Eye (tissue), 1 donor: ENCODE data around the gene DHRS7B.

Experiments
- DNase-seq: peaks from one replicate; pipeline ENCODE4 v3.0.0-alpha.2; 2015

The DHRS7B gene

DNA sequence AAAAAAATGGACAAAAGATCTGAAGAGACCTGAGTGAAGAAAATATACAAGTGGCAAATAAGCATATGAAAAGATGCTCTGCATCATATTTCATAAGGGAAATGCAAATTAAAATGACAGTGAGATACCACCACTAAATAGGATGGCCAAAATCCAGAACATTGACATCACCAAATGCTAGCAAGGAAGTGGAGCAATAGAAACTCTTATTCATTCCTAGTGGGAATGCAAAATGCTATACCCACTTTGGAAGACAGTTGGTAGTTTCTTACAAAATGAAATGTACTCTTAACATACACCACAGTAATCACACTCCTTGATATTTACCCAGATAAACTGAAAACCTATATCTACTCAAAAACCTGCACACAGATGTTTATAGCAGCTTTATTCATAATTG is 33.6 kb downstream of the DHRS7B start:
- no peak for DNase-seq

DNA sequence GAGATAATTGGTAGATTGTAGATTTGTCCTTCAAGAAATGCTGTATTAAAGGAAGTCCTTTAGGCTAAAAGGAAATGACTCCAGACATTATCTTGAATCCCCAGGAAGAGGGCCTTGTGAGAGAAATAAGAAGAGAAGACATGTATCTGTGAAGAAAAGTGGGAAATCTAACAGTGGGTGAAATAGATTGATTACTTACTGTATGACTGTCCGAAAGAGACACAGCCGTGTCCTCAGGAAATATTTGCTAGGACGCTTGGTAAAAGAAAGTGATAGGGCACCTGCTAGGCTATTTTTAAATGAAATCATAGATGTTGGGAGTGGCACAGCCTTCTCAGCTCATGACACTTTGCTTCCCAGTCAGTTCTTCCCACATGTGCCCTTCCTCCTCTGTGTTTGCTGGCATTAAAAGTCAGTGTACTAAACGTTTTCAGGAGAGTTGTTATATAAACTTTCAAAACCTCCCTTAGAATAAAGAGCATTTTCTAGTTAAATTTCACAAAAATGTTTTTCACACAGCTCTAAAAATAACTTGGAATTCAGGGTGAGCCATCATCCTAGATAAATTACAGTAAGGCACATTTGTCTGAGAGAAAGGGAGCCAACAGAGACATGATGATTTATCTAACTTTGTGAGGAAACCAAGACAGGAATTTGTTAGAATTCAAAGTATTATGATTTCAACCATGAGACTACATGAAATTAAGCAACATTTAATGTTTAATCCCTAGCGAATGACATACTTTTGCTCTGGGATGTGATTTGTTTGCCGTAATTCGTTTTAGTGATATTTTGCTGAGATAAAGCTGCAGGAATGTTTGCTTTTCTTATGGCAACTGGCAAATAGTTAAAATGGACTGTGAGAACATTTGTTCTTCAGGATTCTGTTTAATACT is 35.0 kb downstream of the DHRS7B start:
- no peak for DNase-seq

DNA sequence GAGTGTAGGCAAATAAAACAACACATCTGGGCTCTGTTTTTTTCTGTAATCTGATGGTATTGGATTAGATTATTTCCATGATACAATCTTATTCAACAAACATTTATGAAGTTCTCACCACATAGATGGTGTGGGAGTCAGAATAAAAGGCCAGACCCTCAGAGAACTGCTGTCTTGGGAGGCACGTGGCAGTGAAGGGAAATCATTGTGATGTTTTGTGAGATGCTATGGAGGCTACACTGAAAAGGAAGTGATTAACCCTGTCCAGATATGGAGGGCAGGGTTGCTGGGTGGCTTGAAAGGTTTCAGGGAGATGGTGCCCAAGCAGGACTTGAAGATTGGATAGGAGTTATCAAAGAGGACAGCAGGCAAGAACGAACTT is 35.6 kb downstream of the DHRS7B start:
- no peak for DNase-seq

DNA sequence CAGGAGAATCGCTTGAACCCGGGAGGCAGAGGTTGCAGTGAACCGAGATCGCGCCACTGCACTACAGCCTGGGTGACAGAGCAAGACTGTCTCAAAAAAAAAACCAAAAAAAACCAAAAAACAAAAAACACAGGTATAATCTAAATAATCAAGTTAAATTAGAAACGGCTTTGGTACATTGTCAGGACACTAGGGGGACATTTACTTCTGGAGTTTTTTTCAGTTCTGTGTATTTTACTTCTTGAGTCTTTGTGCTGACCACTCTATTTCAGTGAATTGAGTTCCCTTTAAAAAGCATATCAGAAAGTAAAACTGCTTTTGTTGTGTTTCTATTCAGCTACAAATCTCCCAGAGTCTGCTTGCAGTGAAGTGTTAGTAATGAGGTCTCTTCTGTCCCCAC is 36.3 kb downstream of the DHRS7B start:
- DNase-seq: no peak

DNA sequence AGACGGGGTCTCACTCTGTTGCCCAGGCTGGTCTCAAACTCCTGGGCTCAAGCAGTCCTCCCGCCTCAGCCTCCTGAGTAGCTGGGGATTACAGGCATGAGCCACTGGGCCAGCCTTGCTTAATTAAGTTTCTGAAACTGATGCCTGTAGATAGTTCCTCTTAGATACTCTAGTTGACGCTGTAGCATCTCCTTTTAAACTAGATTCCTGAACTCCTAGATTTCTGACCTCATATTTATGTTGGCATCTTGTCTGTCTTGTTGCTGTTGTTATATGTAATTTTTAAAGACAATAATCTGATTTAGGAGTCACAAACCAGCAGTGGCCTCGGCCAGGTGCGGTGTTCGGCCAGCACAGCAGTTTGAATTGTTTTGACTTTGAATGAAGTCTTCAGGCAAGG is 37.5 kb downstream of the DHRS7B start:
- no peak for DNase-seq

DNA sequence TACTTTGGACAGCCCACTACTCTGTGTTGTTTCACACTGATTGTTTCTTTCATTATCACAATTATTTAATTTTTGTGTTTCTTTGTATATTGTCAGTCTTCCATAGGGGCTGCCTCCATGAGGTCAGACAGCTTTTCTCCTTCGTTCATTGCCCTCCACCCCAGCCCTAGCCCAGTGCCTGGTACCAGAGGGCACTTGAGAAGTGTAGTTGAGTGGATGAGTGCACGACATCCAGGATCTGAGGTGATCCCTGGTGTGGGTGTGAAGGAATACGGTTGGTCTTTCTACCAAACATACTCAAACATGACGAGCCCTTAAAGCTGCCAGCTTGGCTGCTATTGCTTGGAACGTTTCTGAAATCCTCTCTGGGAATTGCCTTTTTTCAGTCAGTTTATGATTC is 37.9 kb downstream of the DHRS7B start:
- no peak for DNase-seq

DNA sequence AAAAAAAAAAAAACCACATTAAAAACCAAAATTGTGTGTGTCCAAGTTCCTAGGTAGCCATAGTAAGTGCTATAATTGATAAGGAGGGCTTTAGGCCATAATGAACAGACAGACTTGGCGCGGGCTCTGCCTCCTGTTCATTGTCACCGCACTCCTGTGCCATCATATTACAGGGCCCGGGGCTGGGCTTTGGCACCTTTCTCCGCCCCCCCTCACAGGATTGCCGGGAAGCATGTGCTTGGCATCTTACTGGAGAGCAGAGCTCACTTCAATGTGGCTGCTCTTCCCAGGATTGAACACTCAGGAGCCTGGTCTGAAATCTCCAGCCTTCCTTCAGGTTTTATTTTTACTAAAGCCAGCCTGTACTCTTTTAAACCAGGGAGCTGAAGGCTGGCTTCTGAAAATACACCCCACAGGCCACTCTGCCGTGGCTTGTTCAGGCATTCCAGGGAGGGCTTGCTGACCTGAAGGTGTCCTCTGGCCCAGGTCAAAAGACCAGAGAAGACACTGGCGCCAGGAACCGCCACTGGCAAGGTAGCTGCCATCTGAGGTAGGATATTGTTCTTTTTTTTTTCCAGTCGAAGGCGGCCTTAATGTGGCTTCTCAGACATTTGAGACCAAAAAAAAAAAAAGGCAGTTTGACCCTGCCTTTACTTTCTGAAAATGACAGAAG is 39.3 kb downstream of the DHRS7B start:
- no peak for DNase-seq

DNA sequence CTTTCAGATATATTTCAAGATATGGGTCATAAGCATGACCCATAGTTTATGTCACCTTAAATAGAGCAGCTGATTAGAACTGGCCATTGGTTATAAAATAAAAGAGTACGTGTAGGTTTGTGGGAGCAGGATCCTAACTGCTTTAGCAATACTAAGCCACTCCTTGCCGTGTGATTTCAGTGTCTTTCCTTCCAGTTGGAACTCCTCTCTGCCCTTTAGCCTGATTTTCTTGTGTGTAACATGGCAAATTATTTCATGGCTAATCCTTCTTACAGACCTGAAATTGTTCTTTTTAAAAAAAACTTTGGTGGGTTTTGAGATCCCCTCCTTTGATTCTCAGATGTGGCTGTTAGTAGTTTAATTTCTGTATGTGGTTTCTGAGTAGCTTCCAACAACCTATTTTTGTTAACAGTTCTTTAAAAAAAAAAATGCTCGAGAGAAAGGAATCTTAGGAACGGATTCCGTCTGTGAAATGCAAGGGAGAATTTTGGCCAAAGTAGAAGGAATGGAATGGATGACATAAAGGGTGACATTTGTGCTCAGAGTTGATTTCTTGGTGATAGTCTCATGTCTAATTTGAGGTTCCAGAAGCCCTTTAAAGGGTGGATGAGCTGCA is 39.9 kb downstream of the DHRS7B start:
- DNase-seq: no peak

DNA sequence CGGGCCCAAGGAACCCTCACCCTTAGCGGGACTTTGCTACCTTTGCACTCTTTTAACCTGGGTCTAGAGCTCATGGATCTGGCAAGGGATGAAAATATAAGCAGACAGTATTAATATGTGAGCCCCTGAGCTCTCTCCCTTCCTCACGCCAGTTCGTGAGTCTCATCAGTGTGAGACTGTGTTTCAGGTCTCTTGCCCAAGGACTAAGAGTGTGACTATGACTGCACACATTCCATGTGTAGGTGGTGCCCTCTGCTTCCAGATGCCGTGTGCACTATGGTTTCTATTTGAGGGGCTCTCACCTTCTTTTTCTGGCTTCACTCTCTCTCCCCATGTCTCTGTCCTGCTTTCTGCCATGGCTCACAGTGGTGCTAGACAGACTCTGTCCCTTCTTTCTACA is 40.5 kb downstream of the DHRS7B start:
- DNase-seq: no peak

DNA sequence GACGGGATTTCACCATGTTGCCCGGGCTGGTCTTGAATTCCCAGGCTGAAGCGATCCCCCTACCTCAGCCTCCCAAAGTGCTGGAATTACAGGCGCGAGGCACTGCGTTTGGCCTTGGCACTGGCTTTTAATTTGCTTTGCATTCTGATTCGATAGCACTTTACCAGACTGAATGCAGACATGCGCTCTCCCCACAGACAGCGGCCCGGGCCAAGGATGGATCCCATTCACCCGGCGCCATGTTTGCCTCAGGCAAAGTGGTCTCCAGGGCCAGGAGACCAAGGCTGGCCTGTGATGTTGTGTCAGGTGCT is 41.7 kb downstream of the DHRS7B start:
- no peak for DNase-seq

DNA sequence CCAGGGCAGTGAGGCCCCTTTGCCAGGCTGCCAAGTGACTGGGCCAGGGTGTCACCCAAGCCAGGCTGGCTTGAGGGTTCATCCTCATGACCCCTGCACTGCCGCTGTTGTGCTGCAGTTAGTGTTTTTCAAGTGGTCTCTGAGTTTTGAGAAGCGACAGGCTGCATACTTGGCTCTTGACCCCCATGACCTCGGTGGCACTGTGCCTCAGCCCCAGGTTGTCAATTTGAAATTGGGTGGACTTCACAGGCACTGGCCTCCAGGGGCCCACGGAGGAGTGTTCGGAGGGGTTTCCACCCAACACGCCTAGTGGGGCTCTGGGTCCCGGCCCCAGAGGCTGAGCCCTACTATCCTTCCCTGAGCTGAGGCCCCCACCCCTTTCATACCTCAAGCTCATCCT is 42.7 kb downstream of the DHRS7B start:
- DNase-seq: no peak

DNA sequence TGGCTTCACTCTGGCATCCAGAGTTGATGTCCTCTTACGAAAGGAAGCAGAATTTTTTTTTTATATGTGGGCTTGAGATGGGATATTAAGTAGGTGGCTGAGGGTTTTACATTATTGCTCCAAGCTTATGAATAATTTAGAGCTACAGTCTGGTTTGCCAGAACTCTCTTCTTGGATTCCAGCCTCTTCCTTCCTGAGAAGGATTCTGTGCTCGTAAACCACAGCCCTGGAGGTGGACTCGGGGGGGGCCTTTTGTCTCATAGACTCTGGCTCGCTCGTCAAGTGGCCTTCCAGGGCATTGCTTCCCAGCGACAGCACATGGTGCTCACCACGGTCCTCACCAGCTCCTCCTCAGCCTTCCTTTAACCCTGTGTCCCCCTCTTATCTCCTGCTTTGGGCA is 44.0 kb downstream of the DHRS7B start:
- DNase-seq: no peak

DNA sequence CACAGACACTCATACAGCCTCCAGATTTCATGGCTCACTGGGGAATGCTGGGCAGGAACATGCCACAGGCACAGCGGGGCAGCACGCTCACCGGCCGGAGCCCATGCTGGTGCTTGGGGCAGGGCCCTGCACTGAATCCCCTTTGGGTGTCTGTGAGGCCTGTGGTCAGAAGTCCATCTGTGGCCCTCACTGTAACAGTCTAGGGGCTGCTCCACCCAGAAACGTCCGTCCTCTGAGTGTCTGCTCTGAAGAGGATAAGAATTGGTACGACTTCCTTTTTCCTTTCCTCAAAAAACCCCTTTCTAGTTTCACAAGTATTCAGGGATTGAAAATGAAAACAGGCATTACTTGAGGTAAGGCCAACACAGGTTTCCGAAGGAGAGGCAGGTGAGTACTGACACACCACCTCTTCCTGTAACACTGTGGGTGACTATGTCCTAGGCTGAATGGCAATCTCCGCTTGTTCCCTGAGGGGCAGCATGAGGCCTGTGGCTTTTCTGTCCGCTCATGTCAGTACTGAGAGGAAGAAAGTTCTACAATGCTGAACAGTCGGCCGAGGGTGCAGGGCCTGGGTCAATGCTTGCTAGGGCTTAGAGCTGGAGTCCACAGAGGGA is 44.7 kb downstream of the DHRS7B start:
- no peak for DNase-seq

DNA sequence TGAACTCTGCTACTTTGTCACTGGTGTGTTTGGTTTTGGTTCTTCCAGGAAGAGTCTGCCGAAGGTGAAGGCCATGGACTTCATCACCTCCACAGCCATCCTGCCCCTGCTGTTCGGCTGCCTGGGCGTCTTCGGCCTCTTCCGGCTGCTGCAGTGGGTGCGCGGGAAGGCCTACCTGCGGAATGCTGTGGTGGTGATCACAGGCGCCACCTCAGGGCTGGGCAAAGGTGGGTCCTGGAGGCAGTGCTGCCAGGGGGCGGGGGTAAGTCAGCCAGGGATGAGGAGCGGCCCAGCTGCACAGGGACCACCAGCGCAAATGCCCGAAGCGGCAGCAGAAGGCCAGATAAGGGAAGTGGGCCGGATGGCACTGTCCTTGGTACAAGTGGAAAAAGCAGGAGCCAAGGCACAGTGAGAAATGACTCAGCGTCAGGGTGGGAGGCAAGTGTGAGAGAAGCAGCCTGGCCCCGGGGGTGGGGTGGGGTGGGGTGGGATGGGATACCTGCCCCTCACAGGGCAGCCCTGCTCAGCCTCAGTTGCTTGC is 45.3 kb downstream of the DHRS7B start:
- no peak for DNase-seq

DNA sequence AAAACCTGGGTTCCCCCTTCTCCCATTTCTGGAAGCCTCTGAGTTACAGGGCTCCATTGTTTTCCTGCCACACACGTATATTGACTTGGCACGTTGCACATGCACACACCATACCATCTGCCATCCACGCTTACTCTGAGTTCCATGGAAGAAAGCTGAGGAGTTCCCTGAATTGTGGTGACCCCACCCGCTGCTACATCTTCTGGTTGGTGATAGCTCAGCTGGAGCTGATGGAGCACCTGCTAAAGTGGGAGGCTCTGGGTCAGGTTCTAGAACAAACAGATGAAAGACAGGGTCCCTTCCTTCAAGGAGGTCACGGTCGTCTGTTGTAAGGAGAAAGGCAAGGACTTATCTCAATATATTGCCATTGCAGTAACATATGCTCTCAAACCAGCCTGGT is 46.1 kb downstream of the DHRS7B start:
- no peak for DNase-seq

DNA sequence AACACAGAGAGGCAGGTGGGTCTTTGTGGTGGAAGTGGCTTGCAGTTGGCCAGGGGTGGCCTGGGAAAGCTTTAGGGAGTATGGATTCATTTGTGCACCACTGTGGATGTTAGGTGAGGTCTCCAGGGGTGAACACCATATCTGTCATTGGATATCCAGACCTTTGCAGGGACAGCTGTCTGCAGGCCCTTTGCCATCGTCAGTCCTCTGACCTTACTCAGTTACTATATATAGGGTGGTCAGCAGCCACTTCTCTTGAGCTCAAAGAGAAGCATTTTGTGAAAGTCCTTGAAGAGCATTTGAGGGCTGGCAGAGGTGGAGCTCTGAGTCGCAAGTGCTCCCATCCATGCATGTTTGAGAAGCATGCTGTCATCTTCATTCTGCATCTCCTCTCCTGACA is 46.8 kb downstream of the DHRS7B start:
- no peak for DNase-seq

DNA sequence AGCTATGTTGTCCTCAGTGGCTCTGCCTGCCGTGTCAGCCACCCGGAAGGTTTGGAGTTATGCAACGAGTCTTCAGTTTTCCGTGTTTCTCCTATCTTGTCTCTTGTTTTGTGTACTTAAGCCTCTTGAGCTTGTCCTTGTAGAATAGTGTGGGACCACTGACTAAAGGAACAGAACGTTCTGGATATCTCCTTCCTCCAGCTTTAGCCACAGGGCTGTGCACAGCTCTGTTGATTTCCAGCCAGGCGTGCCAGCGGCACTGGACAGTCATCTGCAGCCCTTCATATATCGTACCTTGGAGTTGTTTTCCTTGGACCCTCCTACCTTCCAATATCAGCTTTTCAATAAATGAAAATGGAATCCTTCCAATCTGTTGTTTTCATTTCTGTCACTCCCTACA is 47.4 kb downstream of the DHRS7B start:
- no peak for DNase-seq

DNA sequence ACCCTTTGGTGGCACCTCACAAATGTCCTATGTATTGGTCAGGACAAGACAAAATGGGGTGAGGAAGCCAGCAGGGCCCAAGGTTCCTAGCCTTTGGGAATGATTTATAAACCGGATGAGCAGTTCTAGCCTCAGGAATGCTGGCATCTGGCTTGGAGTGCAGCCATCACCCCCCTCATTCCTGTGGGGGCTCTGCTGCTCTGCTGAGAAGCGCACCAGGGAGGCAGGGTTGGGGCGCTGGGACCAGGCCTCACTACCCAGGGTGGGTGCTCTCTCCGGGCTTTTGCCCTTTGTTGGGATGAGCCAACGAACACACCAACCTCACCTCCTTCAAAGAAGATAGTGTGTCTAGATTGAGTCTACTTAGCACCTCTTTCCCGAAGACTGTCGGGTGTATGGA is 47.9 kb downstream of the DHRS7B start:
- DNase-seq: no peak

DNA sequence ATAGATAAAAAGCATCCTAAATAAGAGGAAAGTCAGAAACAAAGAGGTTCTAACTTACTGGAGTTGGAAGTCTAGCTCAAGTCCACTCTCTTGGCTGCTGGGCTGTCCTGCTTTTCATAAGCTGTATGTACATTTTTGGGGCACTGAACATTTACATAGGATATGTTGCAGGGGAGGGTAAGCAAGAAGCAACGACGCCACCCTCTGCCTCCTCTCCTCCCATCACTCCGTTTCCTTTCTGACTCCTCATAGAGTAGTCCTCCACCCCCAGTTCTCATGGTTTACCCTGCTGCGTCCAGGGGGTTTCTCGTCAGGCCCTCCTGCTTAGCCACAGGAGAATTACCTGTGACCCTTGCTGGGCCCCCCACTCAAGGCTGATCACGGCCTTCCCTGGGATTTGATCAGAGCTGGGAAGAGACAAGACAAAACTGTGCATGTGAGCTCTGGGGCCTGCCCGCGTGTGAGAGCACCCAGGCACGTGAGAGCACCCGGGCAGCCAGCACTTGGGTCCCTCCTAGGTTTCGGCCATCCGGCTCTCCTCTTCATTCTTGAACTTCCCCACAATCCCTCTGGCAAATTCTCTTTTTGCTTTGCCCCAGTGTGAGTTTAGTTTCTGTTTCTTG is 50.1 kb downstream of the DHRS7B start:
- DNase-seq: no peak

DNA sequence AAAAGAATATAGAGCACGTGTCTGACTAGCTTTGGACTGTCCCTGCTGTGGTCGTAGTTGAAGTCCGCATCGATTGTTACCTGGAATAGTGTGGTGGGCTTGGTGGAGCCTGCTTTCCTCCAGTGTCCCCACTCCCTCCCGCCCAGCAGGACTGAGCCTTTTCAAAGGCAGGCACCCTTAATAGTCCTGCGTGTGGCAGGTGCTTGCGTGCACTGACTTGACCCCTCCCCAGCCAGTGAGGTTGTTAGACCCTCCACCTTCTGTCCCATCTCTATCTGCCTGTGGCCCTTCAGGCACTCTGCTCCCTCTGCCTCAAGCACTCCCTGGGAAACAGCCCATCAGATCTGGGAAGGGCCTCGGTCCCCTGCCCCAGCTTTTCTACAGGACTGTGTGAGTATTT is 50.6 kb downstream of the DHRS7B start:
- DNase-seq: no peak

DNA sequence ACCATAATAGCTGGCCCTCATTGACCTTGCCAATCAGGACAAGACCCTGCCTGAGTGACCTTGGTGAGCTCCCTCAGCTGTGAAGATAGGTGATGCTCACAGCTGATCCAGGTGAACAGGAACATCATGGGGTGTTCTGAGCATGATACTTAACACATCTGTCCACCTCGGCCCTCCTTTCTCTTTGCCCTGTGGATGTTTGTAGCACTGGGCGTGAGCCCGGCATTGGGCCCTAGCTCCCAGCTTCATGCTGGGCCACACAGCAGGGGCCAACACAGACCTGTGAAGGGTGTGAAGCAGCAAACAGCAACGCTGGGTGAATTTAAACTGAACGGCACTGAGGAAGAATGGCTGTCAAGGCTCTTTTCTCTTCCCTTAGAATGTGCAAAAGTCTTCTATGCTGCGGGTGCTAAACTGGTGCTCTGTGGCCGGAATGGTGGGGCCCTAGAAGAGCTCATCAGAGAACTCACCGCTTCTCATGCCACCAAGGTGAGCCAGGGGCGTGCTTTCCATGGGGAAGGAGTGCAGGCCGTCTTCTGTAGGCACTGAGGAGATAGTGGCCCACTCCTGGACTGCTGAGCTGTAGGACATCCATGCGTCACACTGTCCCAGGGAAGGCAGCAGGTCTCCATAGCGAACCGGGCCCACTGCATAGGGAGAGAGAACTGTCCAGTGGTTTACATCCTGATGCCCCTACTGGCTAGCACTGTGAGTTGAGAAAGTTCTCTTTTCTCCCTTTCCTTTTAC is 51.3 kb downstream of the DHRS7B start:
- no peak for DNase-seq

DNA sequence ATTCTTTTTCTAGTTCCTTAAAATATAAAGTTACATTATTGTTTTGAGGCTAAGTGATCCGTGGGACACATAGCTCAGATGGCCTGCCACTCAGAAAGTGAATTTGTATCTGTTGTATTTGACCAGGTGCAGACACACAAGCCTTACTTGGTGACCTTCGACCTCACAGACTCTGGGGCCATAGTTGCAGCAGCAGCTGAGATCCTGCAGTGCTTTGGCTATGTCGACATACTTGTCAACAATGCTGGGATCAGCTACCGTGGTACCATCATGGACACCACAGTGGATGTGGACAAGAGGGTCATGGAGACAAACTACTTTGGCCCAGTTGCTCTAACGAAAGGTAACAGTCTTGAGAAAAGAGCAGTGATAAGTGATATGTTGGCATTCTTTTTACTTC is 56.7 kb downstream of the DHRS7B start:
- DNase-seq: no peak
